Activated T-helper 1 cell treated with anti-CD3 and anti-CD28 coated beads, Interleukin-2, amount 50 U/mL, for 16 hours (primary cell): ENCODE data around the gene SDR39U1.

Experiments
- DNase-seq, 2 donors: peaks; one replicate each; pipeline ENCODE4 v3.0.0-alpha.2; 2020; ENCODE audit warnings: low read depth in 1 of 2, low spot score in 1 of 2

Gene SDR39U1

GRCh38 chr14:24430143-24430681, 12.4 kb downstream of the SDR39U1 start:
- DNase-seq = no peak

GRCh38 chr14:24429395-24430142, 13.0 kb downstream of the SDR39U1 start, which contains the start of the genes CBLN3 and KHNYN:
Gene CBLN3, minus strand, starts transcription at chr14:24429668. Its CDS starts 614 bp downstream, at chr14:24429054.
Gene KHNYN, plus strand, starts transcription at chr14:24429954. Its CDS starts 777 bp downstream, at chr14:24430731.
- peak; percentile 77 to 82 for DNase-seq

- DNase-seq = no peak
Observed at GRCh38 chr14:24428628-24429394, 13.8 kb downstream of the SDR39U1 start.

GRCh38 chr14:24427537-24428508, 14.8 kb downstream of the SDR39U1 start:
- no peak for DNase-seq

GRCh38 chr14:24426912-24427536, 15.6 kb downstream of the SDR39U1 start:
- DNase-seq = no peak

GRCh38 chr14:24426150-24426911, 16.2 kb downstream of the SDR39U1 start:
- DNase-seq = no peak

- DNase-seq = no peak
Observed at GRCh38 chr14:24425704-24426103, 16.9 kb downstream of the SDR39U1 start.

GRCh38 chr14:24422694-24423601, 19.6 kb downstream of the SDR39U1 start:
- DNase-seq = no peak

- DNase-seq = no peak
Observed at GRCh38 chr14:24422261-24422660, 20.3 kb downstream of the SDR39U1 start.

GRCh38 chr14:24418492-24418873, 24.1 kb downstream of the SDR39U1 start:
- DNase-seq = no peak

GRCh38 chr14:24417832-24418491, 24.6 kb downstream of the SDR39U1 start:
- no peak for DNase-seq

- DNase-seq = no peak
Observed at GRCh38 chr14:24416932-24417619, 25.5 kb downstream of the SDR39U1 start.

- no peak for DNase-seq
Observed at GRCh38 chr14:24416254-24416931, 26.2 kb downstream of the SDR39U1 start.

- no peak for DNase-seq
Observed at GRCh38 chr14:24415421-24416253, 26.9 kb downstream of the SDR39U1 start.

GRCh38 chr14:24414732-24415420, 27.7 kb downstream of the SDR39U1 start:
- DNase-seq = no peak
